ENCODE measurements around the gene MALL.

DNA sequence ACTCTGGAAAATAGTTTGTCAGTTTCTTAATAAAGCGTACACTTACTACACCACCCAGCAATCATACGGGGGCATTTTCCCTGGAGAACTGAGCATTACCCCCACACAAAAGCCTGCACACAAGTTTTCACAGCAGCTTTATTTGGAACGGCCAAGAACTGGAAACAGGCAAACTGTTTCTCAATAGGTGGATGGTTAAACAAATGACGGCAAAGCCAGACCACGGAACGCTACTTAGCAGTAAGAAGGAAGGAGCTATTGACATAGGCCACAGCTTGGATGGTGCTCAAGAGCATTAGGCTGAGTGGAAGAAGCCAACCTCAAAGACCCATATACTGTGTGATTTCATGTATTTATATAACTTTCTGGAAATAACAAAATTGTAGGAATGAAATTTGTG, 9.0 kb downstream of the MALL start:
- TF ChIP-seq, protein P1, sequence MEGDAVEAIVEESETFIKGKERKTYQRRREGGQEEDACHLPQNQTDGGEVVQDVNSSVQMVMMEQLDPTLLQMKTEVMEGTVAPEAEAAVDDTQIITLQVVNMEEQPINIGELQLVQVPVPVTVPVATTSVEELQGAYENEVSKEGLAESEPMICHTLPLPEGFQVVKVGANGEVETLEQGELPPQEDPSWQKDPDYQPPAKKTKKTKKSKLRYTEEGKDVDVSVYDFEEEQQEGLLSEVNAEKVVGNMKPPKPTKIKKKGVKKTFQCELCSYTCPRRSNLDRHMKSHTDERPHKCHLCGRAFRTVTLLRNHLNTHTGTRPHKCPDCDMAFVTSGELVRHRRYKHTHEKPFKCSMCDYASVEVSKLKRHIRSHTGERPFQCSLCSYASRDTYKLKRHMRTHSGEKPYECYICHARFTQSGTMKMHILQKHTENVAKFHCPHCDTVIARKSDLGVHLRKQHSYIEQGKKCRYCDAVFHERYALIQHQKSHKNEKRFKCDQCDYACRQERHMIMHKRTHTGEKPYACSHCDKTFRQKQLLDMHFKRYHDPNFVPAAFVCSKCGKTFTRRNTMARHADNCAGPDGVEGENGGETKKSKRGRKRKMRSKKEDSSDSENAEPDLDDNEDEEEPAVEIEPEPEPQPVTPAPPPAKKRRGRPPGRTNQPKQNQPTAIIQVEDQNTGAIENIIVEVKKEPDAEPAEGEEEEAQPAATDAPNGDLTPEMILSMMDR (IDR thresholded peaks at IDR 0.05): no peak
- no peak for TF ChIP-seq KDM1A (IDR thresholded peaks at IDR 0.05; ENCODE audit: low read depth)
- TF ChIP-seq CHD2 (IDR thresholded peaks at IDR 0.05; ENCODE audit: low read length, partially characterized antibody): no peak
- TF ChIP-seq EP300 (IDR thresholded peaks at IDR 0.05): peak; percentile 55 to 57; a peak in 2 of 5 replicates
- no peak for TF ChIP-seq TP53 (CRISPR knock-in tag; IDR thresholded peaks at IDR 0.05)
- TF ChIP-seq, protein P2, sequence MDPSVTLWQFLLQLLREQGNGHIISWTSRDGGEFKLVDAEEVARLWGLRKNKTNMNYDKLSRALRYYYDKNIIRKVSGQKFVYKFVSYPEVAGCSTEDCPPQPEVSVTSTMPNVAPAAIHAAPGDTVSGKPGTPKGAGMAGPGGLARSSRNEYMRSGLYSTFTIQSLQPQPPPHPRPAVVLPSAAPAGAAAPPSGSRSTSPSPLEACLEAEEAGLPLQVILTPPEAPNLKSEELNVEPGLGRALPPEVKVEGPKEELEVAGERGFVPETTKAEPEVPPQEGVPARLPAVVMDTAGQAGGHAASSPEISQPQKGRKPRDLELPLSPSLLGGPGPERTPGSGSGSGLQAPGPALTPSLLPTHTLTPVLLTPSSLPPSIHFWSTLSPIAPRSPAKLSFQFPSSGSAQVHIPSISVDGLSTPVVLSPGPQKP (IDR thresholded peaks at IDR 0.05; ENCODE audit: low read depth, low read length): no peak
- no peak for TF ChIP-seq MAFK (IDR thresholded peaks at IDR 0.05; ENCODE audit: partially characterized antibody)
- TF ChIP-seq CBX2 (IDR thresholded peaks at IDR 0.05; ENCODE audit: borderline replicate concordance, low read depth): no peak
- TF ChIP-seq NR3C1 (IDR thresholded peaks at IDR 0.05): no peak
- no peak for TF ChIP-seq RNF2 (IDR thresholded peaks at IDR 0.05; ENCODE audit: borderline replicate concordance, low read depth)
- no peak for TF ChIP-seq SMC3 (IDR thresholded peaks at IDR 0.05)
- no peak for TF ChIP-seq RFX5 (IDR thresholded peaks at IDR 0.05)
- TF ChIP-seq ZFP36 (IDR thresholded peaks at IDR 0.05; ENCODE audit: borderline replicate concordance, partially characterized antibody): no peak
- no peak for TF ChIP-seq MYC (IDR thresholded peaks at IDR 0.05; ENCODE audit: borderline replicate concordance, low read length)

Data from A549 (cell line).